Raji (cell line): ENCODE results near the gene TSHZ2.

Source experiments
- POLR2A ChIP-seq: IDR thresholded peaks from 2 replicates; pipeline ENCODE4 v1.6.1; 2011; ENCODE audit warnings: low read depth, low read length, control low read depth; ENCODE audit not compliant: insufficient read depth

The TSHZ2 gene

DNA sequence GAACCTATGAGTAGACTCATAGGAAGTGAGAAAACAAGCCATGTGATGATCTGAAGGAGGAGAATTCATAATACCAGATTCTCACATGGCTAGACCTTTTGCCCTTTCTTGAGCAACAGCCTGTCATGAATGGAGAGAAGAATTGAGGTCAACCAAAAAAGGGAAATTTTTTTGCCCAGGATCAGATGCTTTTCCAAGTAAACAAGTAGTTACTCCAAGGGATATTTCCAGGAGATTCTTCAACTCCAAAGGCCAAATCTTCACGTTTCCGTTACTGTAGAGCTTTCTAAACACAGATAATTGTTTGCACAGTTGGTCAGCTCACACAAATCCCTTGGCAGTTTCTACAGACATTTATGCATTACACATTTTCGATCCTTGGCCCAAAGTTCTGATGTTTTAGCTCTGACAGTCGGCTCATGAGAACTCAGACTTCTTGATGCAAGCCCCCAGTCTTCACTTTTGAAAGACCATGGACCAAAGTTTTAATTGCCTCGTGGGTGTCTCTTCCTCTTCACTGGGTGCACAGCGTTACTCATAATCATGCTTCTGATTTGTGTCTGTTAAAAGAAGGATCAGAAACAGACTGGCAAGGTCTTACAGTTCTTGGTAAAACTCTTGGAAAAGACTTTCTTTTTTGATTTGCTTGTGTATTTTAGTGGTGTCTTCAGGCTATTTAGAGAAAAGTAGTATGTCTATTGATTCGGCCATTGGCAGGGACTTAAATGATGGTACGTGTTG, 115.0 kb downstream of the TSHZ2 start:
- no peak for TF ChIP-seq POLR2A

DNA sequence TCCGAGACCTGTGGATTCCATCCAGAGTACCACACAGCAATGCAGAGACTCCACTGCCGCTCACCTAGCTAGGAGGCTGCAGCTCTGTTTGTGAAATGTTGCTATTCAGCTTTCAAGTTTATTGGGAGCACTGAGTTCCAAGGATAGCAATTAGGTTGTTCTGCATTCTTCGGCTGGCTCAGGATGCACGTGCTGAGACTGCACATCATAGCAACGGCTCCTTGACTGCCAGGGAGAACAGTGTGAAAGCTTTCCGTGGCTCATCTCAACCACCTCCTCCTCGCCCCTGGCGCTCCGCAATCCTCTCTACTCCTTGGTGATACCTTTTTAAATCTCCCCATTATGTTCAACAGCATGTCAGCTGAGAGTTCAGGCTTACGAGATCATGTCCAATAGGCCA, 116.6 kb downstream of the TSHZ2 start:
- TF ChIP-seq POLR2A: no peak

DNA sequence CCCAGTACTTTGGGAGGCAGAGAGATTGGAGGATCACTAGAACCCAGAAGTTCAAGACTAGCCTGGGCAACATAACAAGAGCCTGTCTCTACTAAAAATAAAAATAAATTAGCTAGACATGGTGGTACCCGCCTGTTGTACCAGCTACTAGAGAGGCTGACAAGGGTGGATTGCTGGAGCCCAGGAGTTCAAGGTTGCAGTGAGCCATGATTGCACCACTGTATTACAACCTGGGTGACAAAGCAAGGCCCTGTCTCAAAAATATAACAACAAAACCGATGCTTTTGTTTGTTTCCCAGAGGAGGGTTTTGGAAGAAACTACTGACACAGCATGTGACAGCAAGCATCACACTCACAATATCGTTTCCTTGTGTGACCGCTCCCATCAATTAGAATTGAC, 119.6 kb downstream of the TSHZ2 start:
- no peak for TF ChIP-seq POLR2A

DNA sequence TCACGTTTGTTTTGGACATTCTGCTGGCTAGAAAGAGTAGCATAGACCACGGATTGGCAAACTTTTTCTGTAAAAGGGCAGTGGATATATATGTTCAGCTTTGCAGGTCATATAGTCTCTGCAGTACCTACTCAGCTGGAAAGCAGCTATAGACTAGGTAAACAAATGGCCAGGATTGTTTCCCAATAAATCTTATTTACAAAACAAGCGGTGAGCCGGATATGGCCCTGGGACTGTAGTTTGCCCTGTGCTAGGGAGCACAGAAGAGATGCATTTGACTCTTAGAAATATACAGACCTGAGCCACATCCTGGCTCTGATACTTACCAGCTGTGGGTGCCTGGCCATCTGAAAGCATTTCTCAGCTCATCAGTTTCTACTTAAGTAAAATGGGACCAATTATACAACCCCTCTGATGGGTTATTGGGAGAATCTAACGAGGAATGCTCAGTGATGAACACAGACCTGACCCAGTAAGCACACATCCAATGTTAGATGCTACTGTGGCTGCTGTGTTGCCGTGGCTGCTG, 120.7 kb downstream of the TSHZ2 start:
- TF ChIP-seq POLR2A: no peak

DNA sequence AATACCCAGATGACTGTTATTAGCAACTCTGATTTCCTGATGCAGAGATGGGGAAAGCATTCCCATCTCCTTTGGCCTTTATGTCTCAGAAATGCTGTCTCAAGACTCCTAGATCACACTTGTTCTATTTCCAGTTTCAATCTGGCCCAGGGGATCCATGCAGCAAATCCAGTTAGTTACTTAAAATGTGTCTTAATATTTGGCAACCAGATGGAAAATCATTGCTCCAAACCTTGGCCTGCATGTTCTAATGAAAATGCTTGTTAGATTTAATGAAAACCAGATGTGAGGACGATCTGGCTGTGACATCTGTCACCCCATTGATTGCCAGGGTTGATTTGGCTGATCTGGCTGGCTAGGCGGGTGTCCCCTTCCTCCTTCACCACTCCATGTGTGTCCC, 125.2 kb downstream of the TSHZ2 start:
- TF ChIP-seq POLR2A: no peak

DNA sequence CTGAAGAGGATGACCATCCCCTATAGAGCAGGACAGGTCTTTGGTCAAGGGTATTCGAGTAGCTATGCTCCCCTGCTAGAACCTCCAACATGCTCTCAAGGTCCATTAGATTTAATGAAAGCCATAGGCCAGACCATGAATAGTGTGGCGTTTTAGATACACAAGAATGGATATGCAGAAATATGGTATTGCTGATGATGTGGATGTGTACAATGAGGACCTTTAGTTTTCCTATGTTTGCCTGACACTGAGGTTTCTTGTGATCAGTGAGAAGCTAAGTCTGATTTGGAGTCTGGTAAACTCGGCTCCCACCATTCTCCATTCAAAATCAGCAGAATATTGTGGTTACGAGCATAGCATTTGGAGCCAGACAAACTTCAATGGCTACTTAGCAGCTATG, 125.6 kb downstream of the TSHZ2 start:
- no peak for TF ChIP-seq POLR2A

DNA sequence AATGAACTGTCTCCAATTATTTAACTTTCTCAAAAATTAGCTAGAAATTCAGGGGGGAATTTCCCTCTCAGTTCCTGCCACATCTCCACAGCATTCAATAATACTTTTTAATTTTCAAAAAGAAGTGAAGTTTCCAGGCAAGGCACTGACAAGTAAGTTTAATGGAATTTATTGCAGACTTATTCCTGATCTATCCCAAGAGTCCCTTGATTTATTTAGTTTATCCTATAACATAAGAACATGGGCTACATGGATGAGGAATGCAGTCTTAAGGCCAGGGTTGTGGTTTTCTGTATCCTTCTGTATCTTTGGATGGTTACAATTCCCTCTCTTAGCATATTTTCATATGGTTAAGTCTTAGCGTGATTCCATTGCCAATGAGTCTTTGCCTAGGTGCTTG, 126.5 kb downstream of the TSHZ2 start:
- no peak for TF ChIP-seq POLR2A

DNA sequence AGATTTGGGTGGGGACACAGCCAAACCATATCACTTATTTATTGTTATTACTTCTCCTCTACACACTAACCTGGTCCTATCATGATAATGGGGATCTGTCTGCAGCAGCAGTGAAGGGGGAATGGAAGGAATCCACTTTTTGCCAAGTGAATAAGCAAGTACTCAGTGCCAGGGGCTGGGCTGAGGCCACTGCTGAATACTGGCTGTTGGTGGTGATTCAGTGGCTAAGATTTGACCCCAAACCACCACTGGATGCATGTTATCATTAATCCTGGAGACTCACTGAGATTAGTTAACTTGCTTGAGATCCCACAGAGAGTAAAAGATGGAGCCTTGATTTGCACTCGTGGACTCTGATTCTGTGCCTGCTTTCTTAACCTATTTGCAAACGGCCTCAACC, 127.7 kb downstream of the TSHZ2 start:
- TF ChIP-seq POLR2A: no peak

DNA sequence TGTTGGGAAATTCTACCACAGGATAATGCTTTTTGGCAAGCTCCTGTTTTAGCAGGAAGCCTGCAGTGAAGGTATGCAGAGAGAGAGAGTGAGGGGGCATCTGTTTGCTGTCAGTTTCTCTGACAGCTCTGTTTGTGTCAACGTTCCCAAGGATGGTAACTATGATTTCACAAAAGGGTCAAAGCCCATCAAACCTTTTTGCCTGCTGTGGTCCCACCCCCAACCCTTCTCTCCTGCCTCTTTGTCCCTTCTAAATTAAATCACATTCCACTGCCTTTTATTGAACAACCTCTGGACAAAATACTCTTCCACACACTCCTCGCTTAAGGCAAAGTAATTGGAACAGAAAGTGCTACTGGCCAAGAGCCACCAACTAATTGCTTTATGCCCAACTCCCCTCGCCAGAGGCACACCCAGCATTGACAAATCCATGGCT, 128.3 kb downstream of the TSHZ2 start:
- TF ChIP-seq POLR2A: no peak

DNA sequence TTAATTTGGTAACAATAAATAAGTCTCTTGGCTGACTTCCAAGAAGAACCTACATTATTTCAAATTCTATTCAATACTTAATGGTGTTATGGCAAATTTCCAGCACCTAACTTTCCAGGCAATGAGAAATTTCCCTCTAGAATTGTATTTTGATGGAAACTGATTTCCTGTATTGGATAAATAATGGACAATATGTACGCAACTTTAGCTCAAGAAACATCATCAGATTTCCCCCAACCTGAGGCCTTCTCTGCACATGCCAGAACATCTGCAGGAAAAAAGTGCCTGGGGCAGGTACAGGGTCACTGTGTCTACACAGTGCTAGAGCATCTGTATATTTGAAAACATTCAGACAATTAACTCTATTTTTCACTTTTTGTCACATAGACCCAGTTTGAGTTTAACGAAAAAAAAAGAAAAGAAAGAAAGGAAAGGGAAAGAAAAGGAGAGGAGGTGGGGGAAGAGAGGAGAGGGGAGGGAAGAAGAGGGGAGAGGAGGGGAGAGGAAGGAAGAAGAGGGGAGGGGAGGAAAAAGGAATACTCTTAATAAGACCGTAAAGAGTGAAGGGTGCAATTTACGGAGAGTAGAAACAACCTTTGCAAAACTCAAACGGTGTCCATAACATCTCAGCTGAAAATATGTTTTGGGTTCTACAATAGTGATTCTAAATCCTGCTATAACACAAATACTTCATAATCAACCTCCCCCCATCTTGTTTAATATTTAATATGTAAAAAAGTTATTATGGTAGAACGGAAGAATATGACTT, 130.0 kb downstream of the TSHZ2 start:
- no peak for TF ChIP-seq POLR2A

DNA sequence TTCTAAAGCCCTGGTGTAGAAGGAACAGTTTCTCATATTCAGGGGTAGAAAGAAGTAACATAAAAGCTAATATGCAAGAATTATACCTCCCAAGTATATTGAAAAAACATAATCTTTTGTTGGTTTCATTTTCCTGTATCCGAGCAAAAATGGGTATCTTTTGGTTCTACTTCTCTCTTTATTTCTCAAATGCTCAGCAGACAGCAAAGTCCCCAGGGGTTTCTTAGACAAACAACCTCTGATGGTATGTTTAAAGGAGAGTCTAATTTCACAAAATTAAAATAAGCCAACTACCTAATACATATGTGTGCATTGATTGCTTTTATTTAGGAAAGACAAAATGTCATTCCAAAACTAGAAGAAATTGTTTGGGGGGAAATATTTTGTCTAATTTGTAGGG, 131.0 kb downstream of the TSHZ2 start:
- TF ChIP-seq POLR2A: no peak

DNA sequence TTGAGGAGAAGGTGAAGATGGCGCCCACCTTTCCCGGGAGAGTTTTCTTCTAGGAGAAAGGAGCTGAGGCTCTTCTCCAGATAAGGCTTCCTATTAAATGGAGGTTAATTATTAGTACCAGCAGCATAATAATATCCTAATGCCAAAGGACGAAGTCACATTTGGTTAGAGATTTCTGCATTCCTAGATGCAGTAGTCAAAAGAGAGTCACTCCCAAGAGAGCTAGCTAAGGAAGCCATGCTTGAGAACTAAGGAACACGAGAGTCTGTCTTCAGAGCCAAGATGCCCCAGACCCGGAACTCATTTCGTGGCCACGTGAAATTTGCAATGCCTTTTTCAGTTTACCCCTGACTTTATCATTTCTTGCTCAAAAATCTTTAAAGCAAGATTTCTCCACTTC, 132.7 kb downstream of the TSHZ2 start:
- TF ChIP-seq POLR2A: no peak

DNA sequence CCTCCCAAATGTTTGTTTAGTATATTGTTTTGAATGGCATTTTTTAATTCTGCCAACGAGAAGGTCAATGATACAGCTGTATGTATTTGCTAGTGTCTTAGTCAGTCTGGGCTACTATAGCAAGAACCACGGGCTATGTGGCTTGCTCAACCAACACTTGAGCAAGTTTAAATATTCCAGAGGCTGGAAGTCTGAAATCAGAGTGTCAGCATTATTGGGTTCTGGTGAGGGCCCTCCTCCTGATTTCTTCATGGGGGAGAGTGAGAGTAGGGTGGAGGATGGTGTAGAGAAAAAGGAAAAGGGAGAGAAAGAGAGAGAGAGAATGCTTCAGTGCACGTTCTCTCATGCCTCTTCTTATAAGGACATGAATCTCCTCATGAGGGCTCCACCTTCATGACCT, 144.6 kb downstream of the TSHZ2 start:
- no peak for TF ChIP-seq POLR2A

DNA sequence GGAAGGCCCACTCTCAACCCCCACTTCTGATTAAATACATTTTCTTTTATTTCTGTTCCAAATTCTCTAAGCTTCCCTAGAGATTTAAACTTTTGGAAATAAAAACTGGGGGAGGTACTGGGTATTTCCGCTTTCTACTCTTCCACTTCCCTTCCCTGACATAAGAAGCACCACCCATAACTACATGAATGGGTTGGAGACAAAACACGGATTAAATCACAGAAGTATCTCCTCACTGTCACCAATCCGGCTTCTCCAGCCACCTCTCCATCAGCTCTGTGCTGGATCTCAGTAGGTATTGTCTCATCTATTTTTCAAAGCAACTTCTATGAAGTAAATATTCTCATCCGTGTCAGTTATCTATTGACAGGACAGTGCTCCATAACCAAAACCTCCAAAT, 150.7 kb downstream of the TSHZ2 start:
- TF ChIP-seq POLR2A: no peak

DNA sequence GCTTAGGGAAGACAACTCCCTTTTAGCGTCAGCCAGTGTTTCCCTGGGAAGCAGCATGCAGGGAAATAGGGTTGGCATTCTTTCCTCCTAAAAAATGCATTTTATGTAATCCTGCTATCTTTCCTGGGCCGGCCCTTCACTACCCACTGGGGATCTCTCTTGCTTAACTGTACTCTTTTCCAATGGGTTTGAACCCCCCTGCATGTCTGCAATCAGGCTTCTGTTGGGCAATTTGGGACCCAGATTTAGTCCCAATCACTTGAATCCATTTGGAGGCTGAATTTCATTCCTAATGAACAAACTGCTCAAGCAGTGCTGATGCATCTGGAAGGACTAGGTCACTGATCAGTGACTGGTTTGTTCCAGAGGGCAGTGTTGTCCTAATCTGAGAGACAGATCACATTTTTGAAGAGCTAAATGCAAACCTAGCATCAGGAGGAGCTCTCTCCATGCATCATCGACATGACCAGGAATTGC, 152.0 kb downstream of the TSHZ2 start:
- no peak for TF ChIP-seq POLR2A

DNA sequence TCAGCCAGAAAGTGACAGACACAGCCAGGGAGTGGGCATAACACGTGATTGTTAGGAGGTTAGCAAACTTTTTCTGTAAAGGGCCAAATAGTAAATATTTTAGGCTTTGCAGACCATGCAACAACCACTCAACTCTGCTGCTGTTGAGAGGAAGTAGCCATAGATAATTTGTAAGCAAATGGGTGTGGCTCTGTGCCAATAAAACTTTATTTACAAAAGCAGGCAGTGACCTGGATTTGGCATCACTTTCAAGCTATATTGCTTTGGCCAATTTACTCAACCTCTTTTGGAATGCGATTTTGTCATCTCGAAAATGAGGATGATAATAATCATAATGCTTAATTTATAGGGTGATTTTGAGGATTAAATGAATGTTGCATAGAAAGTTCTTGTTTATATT, 152.6 kb downstream of the TSHZ2 start:
- no peak for TF ChIP-seq POLR2A
